NOMO-1 (cell line): Measurements from ENCODE around the gene ZBTB3.
"Not testable (repeated sequence)": the region's sequence is repeated elsewhere in the genome, so short reads cannot be mapped to it uniquely, and the experiment has no call there.

Experiments
- DNase-seq, 2 experiments: peaks; one replicate each; lab custom pipeline; 2025; ENCODE audit not compliant: unreplicated experiment in 2 of 2; lab: John Stamatoyannopoulos, UW

Gene ZBTB3

GRCh38 chr11:62757846-62758788, 4.2 kb upstream of the ZBTB3 start:
- DNase-seq, result no peak

GRCh38 chr11:62755086-62755615, 1.2 kb upstream of the ZBTB3 start:
- no peak for DNase-seq

GRCh38 chr11:62752994-62753735, 795 bp downstream of the ZBTB3 start:
- DNase-seq, result no peak

- no peak for DNase-seq
Observed at GRCh38 chr11:62752177-62752785, 1.7 kb downstream of the ZBTB3 start.

- DNase-seq, result not testable (repeated sequence)
Observed at GRCh38 chr11:62749931-62750330, 4.0 kb downstream of the ZBTB3 start.

- no peak for DNase-seq
Observed at GRCh38 chr11:62747475-62748160, 6.3 kb downstream of the ZBTB3 start.

GRCh38 chr11:62737196-62737595, 16.8 kb downstream of the ZBTB3 start:
- no peak for DNase-seq

GRCh38 chr11:62732830-62733229, 21.1 kb downstream of the ZBTB3 start:
- DNase-seq, result no peak

- DNase-seq, result not testable (repeated sequence)
Observed at GRCh38 chr11:62730076-62730475, 23.9 kb downstream of the ZBTB3 start.

- peak; percentile 83 to 84 for DNase-seq
Observed at GRCh38 chr11:62728171-62728988, 25.6 kb downstream of the ZBTB3 start, which contains the start of gene TTC9C. TSS of gene TTC9C (plus strand) at chr11:62728486. CDS start at chr11:62728849, 363 bp downstream.

- DNase-seq, result peak; percentile 92 to 97
Observed at GRCh38 chr11:62727872-62728170, 26.1 kb downstream of the ZBTB3 start.

GRCh38 chr11:62727165-62727871, 26.6 kb downstream of the ZBTB3 start, which contains the start of gene HNRNPUL2:
TSS of gene HNRNPUL2 (minus strand) at chr11:62727457. CDS start at chr11:62727156, 301 bp downstream.
- peak; percentile 99 for DNase-seq

- no peak for DNase-seq
Observed at GRCh38 chr11:62726915-62727164, 27.1 kb downstream of the ZBTB3 start.

- peak in 1 of 2 experiments; percentile 5 for DNase-seq
Observed at GRCh38 chr11:62726156-62726914, 27.6 kb downstream of the ZBTB3 start.

- DNase-seq, result peak in 1 of 2 experiments; percentile 7
Observed at GRCh38 chr11:62725646-62726045, 28.3 kb downstream of the ZBTB3 start.

- no peak for DNase-seq
Observed at GRCh38 chr11:62724171-62724570, 29.8 kb downstream of the ZBTB3 start.

- DNase-seq, result no peak
Observed at GRCh38 chr11:62721994-62722393, 32.0 kb downstream of the ZBTB3 start.

GRCh38 chr11:62719302-62719978, 34.5 kb downstream of the ZBTB3 start:
- DNase-seq, result no peak
